HEK293 (cell line): ENCODE results near the gene RPL39.

Experiments
- CTCF ChIA-PET: fragments of 350-600 bp; formaldehyde crosslinking; extraction: SDS; loops from one replicate; lab custom pipeline; 2021; ENCODE audit warnings: antibody characterized with exemption; lab: Yijun Ruan, JAX
- POLR2A ChIA-PET: fragments of 300-600 bp; formaldehyde crosslinking; extraction: SDS; loops from one replicate; lab custom pipeline; 2020; ENCODE audit warnings: antibody characterized with exemption, inconsistent platforms; lab: Yijun Ruan, JAX
- H3K27ac ChIP-seq: fragments of 200-500 bp; sonication (Bioruptor generic); 2 replicates; pipeline ENCODE4 v1.5.1; 2014; ENCODE audit warnings: low read depth, low read length, control low read depth, inconsistent platforms; ENCODE audit errors: extremely low read depth
- H3K36me3 ChIP-seq, 2 experiments: fragments of 200-500 bp in 1 of 2; sonication (Bioruptor generic) in 1 of 2; 1 replicate in 1 of 2; 2 replicates in 1 of 2; pipeline ENCODE4 v1.5.1; 2014 to 2017; ENCODE audit warnings: inconsistent platforms in 2 of 2, low read length in 2 of 2; ENCODE audit not compliant: control insufficient read depth in 2 of 2, insufficient read depth in 1 of 2
- H3K4me1 ChIP-seq: fragments of 200-500 bp; sonication (Bioruptor generic); 2 replicates; pipeline ENCODE4 v1.5.1; 2014; ENCODE audit warnings: mild to moderate bottlenecking, low read length, inconsistent platforms; ENCODE audit not compliant: control insufficient read depth, insufficient read depth
- H3K4me3 ChIP-seq: 2 replicates; pipeline ENCODE4 v1.5.1; 2011; ENCODE audit warnings: low read depth, mild to moderate bottlenecking, control low read depth, low read length, moderate library complexity
- H3K9me3 ChIP-seq: fragments of 200-500 bp; sonication (Bioruptor generic); 2 replicates; pipeline ENCODE4 v1.5.1; 2014; ENCODE audit warnings: low read depth, low read length, inconsistent platforms; ENCODE audit not compliant: control insufficient read depth, insufficient read depth
- AEBP2 ChIP-seq: fragments of 450-650 bp; formaldehyde crosslinking; IDR thresholded peaks from 2 replicates; pipeline ENCODE4 v1.5.1; 2016; ENCODE audit warnings: missing biosample characterization, missing genetic modification characterization, borderline replicate concordance
- HOXA7 ChIP-seq: sonication (generic); formaldehyde crosslinking; IDR thresholded peaks from 2 replicates; pipeline ENCODE4 v1.8.1; 2022; ENCODE audit warnings: missing genetic modification reagents, borderline replicate concordance
- PBX3 ChIP-seq: sonication (generic); formaldehyde crosslinking; IDR thresholded peaks from 2 replicates; pipeline ENCODE4 v1.8.1; 2022; ENCODE audit warnings: mild to moderate bottlenecking, moderate library complexity, missing genetic modification reagents
- PRDM4 ChIP-seq: fragments of 450-650 bp; formaldehyde crosslinking; IDR thresholded peaks from 2 replicates; pipeline ENCODE4 v1.5.1; 2017; ENCODE audit warnings: missing biosample characterization, missing genetic modification characterization
- TCF7L2 ChIP-seq: IDR thresholded peaks from 2 replicates; pipeline ENCODE4 v1.6.1; 2011; ENCODE audit warnings: low read depth, mild to moderate bottlenecking, inconsistent platforms, low read length, moderate library complexity, borderline replicate concordance
- ZBTB11 ChIP-seq: fragments of 450-650 bp; formaldehyde crosslinking; conservative IDR thresholded peaks from 2 replicates; pipeline ENCODE4 v1.5.1; 2016; ENCODE audit warnings: low read depth, missing biosample characterization, missing genetic modification characterization
- ZBTB21 ChIP-seq: fragments of 450-650 bp; formaldehyde crosslinking; IDR thresholded peaks from 2 replicates; pipeline ENCODE4 v1.5.1; 2017; ENCODE audit warnings: missing biosample characterization, missing genetic modification characterization
- ZFP37 ChIP-seq: fragments of 450-650 bp; formaldehyde crosslinking; IDR thresholded peaks from 2 replicates; pipeline ENCODE4 v1.5.1; 2016; ENCODE audit warnings: missing biosample characterization, missing genetic modification characterization
- ZNF138 ChIP-seq: fragments of 450-650 bp; formaldehyde crosslinking; IDR thresholded peaks from 2 replicates; pipeline ENCODE4 v1.5.1; 2016; ENCODE audit warnings: missing biosample characterization, missing genetic modification characterization, borderline replicate concordance
- ZNF140 ChIP-seq: fragments of 450-650 bp; formaldehyde crosslinking; IDR thresholded peaks from 2 replicates; pipeline ENCODE4 v1.5.1; 2016; ENCODE audit warnings: missing biosample characterization, missing genetic modification characterization
- ZNF148 ChIP-seq: fragments of 450-650 bp; formaldehyde crosslinking; IDR thresholded peaks from 2 replicates; pipeline ENCODE4 v1.5.0; 2017; ENCODE audit warnings: missing biosample characterization, missing genetic modification characterization, borderline replicate concordance
- ZNF26 ChIP-seq: fragments of 450-650 bp; formaldehyde crosslinking; IDR thresholded peaks from 2 replicates; pipeline ENCODE4 v1.5.1; 2016; ENCODE audit warnings: missing biosample characterization, missing genetic modification characterization
- ZNF488 ChIP-seq: fragments of 450-650 bp; formaldehyde crosslinking; IDR thresholded peaks from 2 replicates; pipeline ENCODE4 v1.5.1; 2016; ENCODE audit warnings: missing biosample characterization, missing genetic modification characterization
- ZNF548 ChIP-seq: fragments of 450-650 bp; formaldehyde crosslinking; IDR thresholded peaks from 2 replicates; pipeline ENCODE4 v1.5.1; 2016; ENCODE audit warnings: missing biosample characterization, missing genetic modification characterization
- ZNF585B ChIP-seq: fragments of 450-650 bp; formaldehyde crosslinking; IDR thresholded peaks from 2 replicates; pipeline ENCODE4 v1.5.1; 2016; ENCODE audit warnings: missing biosample characterization, missing genetic modification characterization
- ZSCAN4 ChIP-seq: fragments of 450-650 bp; formaldehyde crosslinking; IDR thresholded peaks from 2 replicates; pipeline ENCODE4 v1.5.1; 2017; ENCODE audit warnings: missing biosample characterization, missing genetic modification characterization

The RPL39 gene

GRCh38 chrX:119760026-119760877, 31.2 kb downstream of the RPL39 start (continued):
- TF ChIP-seq ZBTB21 (tag by site-specific recombination): no peak
- no peak for TF ChIP-seq AEBP2 (tag by site-specific recombination)
- TF ChIP-seq ZNF548: no peak
- TF ChIP-seq ZNF26 (tag by site-specific recombination): no peak
- TF ChIP-seq TCF7L2: no peak

- no peaks in the 10 kb centered on the region for H3K36me3 ChIP-seq
- H3K4me3 ChIP-seq: no peak overlapping the region
- CTCF ChIA-PET: interaction anchor here (0.7 to 1.5 kb wide), 6 partner anchors 20 to 531 kb away, joined by 3 to 5 read pairs (median 3); no protein-coding TSS in a partner anchor
- H3K4me1 ChIP-seq: 0 out of 2 replicates have a peak, but pooled peaks cover 2% of the 10 kb centered on the region
- POLR2A ChIA-PET: interaction anchor here (1.0 to 3.7 kb wide), 4 partner anchors 11 to 67 kb away, joined by 3 to 32 read pairs (median 8); partner anchors contain the start of genes RPL39 and SEPTIN6
- H3K27ac ChIP-seq: no peak overlapping the region
- H3K9me3 ChIP-seq: no peaks in the 10 kb centered on the region
- TF ChIP-seq ZBTB11 (tag by site-specific recombination) (no peak), ZNF140 (tag by site-specific recombination) (no peak), ZNF488 (tag by site-specific recombination) (no peak), HOXA7 (CRISPR knock-in tag) (no peak), ZFP37 (no peak), ZNF138 (tag by site-specific recombination) (no peak), ZNF148 (tag by site-specific recombination) (no peak), ZSCAN4 (tag by site-specific recombination) (no peak), PBX3 (CRISPR knock-in tag) (no peak), ZNF585B (tag by site-specific recombination) (no peak), PRDM4 (tag by site-specific recombination) (no peak)
Observed at GRCh38 chrX:119759248-119759766, 32.1 kb downstream of the RPL39 start.
